Stimulated activated CD8-positive, alpha-beta memory T cell treated with anti-CD3 and anti-CD28 coated beads, Interleukin-12 subunit alpha, Interleukin-12 subunit beta, amount 100 ng/mL, for 24 hours (primary cell): ENCODE results near the gene ACTL8.

Experiments used
- DNase-seq: peaks from one replicate; pipeline ENCODE4 v3.0.0-alpha.2; 2020; ENCODE audit errors: extremely low read depth

The ACTL8 gene, protein sequence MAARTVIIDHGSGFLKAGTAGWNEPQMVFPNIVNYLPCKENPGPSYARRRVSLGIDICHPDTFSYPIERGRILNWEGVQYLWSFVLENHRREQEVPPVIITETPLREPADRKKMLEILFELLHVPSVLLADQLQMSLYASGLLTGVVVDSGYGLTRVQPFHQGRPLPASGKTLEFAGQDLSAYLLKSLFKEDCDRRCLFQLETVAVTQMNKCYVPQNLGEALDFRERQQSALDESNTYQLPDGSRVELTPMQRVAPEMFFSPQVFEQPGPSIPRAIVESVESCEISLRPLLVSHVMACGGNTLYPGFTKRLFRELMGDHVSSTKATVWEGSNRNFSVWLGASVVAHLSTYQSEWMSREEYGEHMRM

GRCh38 chr1:17755120-17755519 is at the start of gene ACTL8:
ACTL8 (plus strand) TSS chr1:17755333; CDS start chr1:17823009, 67,676 bp downstream.
- no peak for DNase-seq

DNA sequence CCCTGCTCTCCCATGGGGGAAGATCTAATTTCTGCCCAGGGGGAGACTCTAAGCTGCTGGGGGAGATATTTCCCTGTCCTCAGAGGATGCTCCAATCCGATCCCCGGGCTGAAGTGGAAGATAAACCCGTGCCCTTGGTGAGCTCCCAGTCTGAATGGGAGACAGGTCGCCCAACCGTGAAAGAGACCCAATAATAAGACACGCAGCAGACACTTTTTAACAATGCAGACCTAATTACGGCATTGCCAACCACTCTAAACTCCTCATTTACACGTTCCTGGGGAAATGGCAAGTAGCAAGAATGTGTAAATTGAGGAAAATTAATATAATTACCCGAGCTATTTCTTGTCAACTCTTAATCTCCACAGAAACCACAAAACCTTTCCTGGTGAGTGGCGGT is 48.7 kb upstream of the ACTL8 start:
- no peak for DNase-seq

DNA sequence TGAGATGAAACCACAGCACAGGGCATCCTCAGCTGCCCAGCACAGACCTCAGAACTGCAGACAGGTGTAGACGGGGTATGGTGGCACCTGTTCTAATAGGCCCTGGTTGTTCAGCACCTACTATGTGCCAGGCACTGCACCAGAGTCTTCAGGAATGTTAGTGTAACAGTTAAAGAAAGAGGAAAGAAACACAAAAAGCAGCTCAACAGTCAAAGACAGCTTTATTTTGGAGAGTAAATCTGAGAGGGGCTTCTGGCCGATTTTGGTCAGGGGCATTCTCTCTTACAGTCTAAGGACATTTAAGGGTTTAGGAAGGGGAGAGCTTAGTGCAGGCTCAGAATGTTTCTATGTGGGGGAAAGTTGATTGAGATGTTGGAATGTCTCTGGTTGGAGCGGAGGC is 45.2 kb upstream of the ACTL8 start:
- no peak for DNase-seq

DNA sequence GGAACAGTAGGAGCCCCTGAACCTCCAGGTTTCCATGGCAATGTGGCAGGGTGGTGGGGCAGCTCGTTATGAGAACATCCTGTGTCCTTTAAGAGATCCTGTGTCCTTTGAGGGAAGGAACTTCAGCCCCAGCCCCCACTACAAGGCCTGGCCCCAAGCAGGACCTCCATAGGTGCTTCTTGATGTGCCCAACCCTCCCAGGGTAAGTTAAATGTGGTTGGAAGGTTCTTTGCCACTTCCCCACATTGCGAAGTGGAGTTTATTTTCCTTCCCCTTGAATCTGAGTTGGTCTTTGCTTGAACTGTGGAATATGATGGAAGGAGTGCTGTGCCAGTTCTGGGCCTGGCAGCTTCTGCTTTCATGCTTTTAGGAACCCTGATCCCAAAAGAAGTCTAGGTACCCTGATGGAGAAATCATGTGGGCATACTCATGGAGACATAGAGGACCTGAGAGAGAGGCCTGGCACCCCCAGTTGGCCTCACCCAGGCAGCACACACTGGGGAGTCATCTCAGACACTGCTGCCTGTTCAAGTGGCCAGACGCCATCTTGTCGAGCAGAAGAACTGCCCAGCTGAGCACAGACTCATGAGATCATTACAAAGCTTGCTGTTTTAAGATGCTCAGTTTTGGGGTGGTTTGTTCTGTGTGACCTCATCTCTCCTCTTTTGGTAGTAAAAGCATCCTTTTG is 44.1 kb upstream of the ACTL8 start:
- no peak for DNase-seq

- no peak for DNase-seq
Observed at GRCh38 chr1:17711577-17711910, 43.6 kb upstream of the ACTL8 start.

DNA sequence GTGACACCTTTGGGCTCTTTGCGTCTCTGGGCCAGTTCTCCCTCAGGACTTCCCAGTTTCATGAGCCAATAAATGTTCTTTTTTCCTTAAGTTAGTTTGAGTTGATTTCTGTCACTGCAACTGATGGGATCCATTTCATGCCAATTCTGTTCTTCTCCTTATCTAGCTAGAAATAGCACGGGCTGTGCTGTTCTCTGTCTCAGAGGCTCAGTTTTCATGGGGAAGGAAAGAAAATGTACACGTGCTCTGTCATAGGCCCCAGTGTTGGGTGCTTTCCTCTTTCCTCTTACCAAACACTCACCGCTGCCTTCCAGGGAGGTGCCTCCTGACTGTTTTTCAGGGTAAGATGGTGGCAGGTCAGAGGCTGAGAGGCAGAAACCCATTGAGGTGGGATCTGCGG is 43.2 kb upstream of the ACTL8 start:
- no peak for DNase-seq

DNA sequence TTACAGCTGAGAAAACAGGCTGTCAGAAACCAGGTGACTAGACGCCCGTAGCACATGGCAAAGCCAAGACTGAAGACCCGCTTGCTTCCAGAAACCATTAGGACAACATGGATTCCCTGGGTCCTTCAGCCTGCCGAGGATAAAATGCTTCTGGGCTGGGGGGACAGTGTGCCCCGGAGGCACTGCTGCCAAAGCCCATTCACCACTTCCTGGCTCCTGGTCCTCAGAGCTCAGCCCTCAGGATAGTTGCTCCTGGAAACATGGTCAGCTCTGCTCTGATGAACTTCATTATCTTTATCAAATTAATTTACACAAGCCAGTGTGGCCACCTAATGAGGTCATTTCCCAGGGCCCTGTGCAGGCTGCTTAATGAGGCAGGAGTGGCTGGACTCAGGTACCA is 41.1 kb upstream of the ACTL8 start:
- DNase-seq = no peak

- DNase-seq = no peak
Observed at GRCh38 chr1:17717594-17718535, 37.3 kb upstream of the ACTL8 start.

DNA sequence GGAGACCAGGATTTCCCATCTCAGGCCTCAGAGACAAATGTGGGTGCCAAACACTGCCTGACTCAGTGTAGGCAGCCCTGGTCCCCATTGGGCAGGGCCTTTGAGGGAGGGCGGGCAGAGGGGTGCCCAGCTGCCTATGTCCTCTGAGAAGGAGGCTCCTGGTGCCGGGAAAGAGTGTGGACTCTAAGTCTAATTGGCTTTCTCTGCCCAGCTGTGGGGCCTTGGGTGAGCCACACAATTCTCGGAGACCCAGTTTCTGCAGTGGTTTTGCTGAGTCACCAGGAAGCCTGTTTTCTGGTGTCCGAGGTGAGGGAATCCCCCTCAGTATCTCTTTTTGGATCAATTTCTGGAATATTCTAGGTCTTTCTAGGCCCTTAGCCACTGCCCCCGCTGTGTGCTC is 35.3 kb upstream of the ACTL8 start:
- DNase-seq = no peak

- DNase-seq = no peak
Observed at GRCh38 chr1:17721444-17721843, 33.7 kb upstream of the ACTL8 start.

DNA sequence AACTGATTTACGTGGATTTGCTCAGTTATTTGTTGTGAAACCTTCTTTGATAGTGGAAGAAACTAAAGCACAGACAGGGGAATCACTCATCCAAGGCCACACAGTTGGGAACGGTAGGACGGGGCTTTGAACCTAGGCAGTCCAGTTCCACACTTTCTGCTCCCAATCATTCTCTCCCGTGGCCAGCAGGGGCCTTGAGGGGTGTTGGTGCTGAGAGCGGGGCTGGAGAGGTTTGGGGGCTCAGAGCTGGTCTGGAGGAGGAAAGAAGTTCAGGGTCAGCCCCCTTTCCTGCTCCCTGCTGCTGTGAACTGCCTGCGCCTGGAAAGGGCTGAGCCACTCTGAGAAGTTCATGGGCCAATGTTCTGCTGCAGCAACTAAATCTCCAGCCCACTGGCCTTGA is 31.4 kb upstream of the ACTL8 start:
- no peak for DNase-seq

DNA sequence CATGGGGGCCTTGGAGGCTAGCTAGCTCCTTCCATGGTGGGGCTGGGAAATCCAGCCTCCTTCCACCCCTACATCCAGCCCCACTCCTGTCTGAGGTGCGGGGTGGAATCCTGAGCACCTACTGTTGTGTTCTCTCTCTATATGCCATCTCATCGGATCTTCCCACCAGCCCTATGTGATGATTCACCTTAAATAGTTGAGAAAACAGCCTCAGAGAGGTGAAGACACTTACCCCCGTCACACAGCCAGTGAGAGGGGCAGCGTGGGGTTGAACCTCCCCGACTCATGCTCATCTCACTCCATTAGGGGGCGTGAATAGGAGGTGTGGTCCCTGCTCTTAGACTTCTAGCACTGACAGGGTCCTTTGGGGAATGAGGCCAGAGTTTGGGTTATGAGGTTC is 31.0 kb upstream of the ACTL8 start:
- no peak for DNase-seq

GRCh38 chr1:17725084-17725719 is 29.9 kb upstream of the ACTL8 start:
- no peak for DNase-seq

DNA sequence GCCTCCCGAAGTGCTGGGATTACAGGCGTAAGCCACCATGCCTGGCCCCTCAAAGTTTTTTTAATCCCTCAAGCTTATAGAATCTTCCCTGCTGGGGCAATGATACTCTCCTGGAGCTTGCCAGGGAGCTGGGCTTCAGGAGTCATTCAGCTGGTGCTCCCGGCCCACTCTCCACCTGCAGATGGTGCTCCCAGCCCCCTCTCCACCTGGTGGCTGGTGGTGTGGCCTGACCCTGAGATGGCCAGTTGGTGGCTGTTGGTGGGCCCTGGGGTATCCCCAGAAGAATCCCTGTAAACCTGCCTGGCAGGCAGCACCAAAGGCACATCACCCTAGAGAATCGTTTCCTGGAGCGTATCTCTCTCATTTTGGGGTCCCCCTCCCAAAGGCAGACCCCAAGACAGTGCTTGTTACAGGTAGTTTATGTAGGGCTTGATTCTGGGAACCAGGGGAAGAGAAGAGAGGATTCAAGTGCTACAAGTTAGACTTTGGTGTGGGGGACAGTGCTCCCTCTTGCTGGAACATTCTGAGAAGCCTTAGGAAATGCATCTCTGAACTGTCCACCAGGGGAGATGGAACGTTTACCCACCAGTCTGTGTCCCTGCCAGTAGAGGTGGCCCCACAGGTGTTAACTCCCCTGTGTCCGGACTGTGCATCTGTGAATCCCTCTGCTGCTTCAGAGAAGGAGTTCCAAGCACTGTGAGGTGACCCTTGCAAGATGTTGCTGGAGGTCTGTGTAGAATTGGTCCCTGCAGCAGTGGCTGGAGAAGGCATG is 29.1 kb upstream of the ACTL8 start:
- DNase-seq = no peak

DNA sequence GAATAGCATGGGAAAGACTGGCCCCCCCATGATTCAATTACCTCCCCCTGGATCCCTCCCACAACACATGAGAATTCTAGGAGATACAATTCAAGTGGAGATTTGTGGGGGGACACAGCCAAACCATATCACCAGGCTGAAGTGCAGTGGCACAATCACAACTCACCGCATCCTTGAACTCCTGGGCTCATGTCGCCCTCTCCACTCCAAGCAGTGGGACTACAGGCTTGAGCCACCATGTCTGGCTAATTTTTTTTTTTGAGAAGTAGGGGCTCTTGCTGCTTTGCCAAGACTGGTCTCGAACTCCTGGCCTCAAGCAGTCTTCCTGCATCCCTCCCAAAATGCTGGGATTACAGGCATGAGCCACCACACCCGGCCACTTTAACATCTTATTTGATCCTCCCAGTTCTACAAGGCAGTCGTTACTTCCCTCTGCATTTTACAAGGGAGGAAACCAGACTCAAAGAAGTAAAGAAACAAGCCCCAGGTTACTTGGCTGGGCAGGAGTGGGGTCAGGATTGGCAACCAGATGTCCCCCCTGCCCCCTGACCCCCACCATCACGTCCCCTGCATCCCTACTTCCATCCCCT is 26.9 kb upstream of the ACTL8 start:
- DNase-seq = no peak

DNA sequence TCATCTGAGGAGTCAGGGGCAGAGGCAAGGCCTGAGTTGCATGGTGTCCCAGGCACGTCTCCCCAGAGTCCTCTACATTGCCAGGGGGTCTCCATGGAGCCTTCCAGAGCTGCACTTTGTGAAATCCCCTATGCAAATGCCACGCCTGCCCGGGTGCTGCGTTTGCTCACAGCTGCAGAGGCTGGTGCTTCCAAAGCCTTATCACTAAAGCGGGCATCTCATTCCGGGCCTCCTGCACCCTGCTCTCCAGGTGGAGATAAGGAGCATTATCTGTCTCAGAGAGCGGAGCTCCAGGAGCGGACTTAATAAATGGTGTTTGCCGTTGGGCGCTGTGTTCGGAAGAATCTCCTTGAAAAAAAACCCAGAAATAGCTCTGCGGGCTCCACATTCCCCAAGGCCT is 25.9 kb upstream of the ACTL8 start:
- DNase-seq = no peak

GRCh38 chr1:17729909-17730308 is 25.2 kb upstream of the ACTL8 start:
- DNase-seq = no peak

DNA sequence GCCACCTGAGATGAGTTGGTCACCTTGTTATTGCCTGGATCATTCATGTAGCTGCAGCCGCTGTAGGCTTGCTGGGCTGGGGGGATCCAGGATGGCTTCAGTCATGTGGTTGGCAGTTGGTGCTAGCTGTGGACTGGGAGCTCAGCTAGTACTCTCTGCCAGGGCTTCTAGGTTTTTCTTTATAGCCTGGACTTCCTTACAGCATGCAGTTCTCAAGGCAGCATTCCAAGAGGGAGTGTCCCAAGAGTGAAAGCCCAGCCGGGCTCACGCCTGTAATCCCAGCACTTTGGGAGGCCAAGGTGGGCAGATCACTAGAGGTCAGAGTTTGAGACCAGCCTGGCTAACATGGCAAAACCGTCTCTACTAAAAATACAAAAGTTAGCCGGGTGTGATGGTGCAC is 23.7 kb upstream of the ACTL8 start:
- no peak for DNase-seq

DNA sequence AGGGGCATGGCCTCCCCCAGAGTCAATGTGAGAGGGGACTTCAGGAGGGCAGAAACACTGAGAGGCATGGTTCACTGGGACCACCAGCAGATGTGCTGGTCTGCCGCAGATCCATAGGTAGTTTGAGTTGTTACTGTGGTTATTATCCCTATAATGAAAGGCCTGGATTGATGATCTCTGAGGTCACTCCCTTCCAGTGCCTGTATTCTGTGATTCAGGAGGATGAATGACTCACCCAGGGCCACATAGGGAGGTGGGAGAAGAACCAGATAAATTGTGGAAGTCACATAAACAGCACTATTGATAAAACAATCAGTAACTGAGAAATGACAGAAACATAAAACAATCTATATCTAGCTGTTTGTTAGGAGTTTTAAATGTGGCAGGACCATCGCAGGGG is 22.7 kb upstream of the ACTL8 start:
- no peak for DNase-seq

DNA sequence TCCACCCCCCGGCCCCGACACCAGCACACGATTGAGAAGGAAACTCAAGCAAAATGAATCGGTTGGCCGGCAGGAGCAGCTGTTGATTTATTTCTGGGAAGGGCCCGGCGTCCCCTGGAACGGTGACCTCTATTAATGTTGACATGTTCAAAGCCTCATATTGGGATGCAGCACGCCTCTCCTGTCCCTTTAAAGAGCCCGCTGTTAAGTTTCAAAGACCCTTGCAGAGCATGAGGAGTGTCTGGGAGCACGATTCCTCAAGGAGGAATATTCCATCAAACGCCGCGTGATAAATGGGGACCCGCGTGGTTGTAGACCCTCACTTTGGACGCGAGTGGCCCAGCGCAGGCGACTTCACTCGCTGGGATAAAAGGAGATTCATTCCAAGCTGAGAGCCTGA is 21.5 kb upstream of the ACTL8 start:
- no peak for DNase-seq

GRCh38 chr1:17734609-17735008 is 20.5 kb upstream of the ACTL8 start:
- no peak for DNase-seq
